ENCODE results near the gene YRDC. TPM values are rescaled to one million over a fixed set of nuclear protein-coding genes. Genes with fewer than 3 reads are reported as not detected.

The YRDC gene
- total and polyA plus RNA-seq, 2 of the 13 experiments (the other 11 are each of a cell fraction or from before 2014, with no cell fraction given), result 27.5 to 29.2 TPM

- Histone ChIP-seq H3K36me3 (replicated peaks in 1 of 2; ENCODE audit: control insufficient read depth in 1 of 2, insufficient read depth in 2 of 2, low read length in 2 of 2) (no peaks in the 10 kb centered on the region), H3K4me1 (ENCODE audit: insufficient read depth, low read length) (peaks cover 16% of the 10 kb centered on the region), H2AFZ (ENCODE audit: low read length) (no peak overlapping the region), H3K27me3 (ENCODE audit: control insufficient read depth in 1 of 2, insufficient read depth in 2 of 2, low read length in 2 of 2) (peaks cover 3 to 7% of the 10 kb centered on the region in 2 experiments; a peak in 2 of 5 replicates), H3K27ac (ENCODE audit: extremely low read length, insufficient read depth, low read length) (no peak overlapping the region), H3K4me2 (ENCODE audit: low read depth, low read length) (no peak overlapping the region), H3K9ac (ENCODE audit: insufficient read depth, low read depth, low read length) (no peak overlapping the region), H4K20me1 (ENCODE audit: insufficient read depth, low read length) (no peaks in the 10 kb centered on the region), H3K79me2 (ENCODE audit: insufficient read depth, low read length) (no peaks in the 10 kb centered on the region), H3K4me3 (replicated peaks in 1 of 3; ENCODE audit: insufficient read depth in 1 of 3, low read depth in 2 of 3, low read length in 3 of 3) (no peak overlapping the region), H3K9me3 (ENCODE audit: low read length) (no peaks in the 10 kb centered on the region)
- FAIRE-seq (no peak), ATAC-seq (peak; percentile 50; the same call in 2 of the 3 replicates), DNase-seq (ENCODE audit: low spot score) (no peak)
- TF ChIP-seq CTCF (CRISPR knock-in tag; IDR thresholded peaks at IDR 0.05) (peak; percentile 52), BCL6 (CRISPR knock-in tag; IDR thresholded peaks at IDR 0.05) (no peak), RAD21 (CRISPR knock-in tag; IDR thresholded peaks at IDR 0.05) (peak; percentile 15; the same call in 1 of the 2 replicates), STAG1 (CRISPR knock-in tag; IDR thresholded peaks at IDR 0.05) (peak; percentile 52)
- ChIA-PET POLR2A (no interaction called here), CTCF (ENCODE audit: low intra/inter-chr PET ratio, low total read pairs) (no interaction called here)
- WGBS (ENCODE audit: low lambda C conversion rate), result no CpG with 5 or more reads among the region's 3 CpGs
- in situ Hi-C loops (cut with HindIII; ENCODE audit: extremely low pct_ligation_motif_present, low pct_unique_long_range_greater_than_20kb) (no loop called here), intact Hi-C loops (cut with micrococcal nuclease; ENCODE audit: unreplicated experiment) (no loop called here)
- no TSS peak for BruUV-seq (replicated peaks)
Measured at GRCh38 chr1:37778654-37779053, 29.4 kb downstream of the YRDC start.

- H3K4me1 ChIP-seq (ENCODE audit: insufficient read depth, low read length), result peaks cover 16% of the 10 kb centered on the region
- in situ Hi-C loops (cut with HindIII; ENCODE audit: extremely low pct_ligation_motif_present, low pct_unique_long_range_greater_than_20kb) (no loop called here), intact Hi-C loops (cut with micrococcal nuclease; ENCODE audit: unreplicated experiment) (no loop called here)
- WGBS (ENCODE audit: low lambda C conversion rate), result 27% methylated on average over 4 of the region's 4 CpGs
- H3K9me3 ChIP-seq (ENCODE audit: low read length), result no peaks in the 10 kb centered on the region
- no TSS peak for BruUV-seq (replicated peaks)
- POLR2A ChIA-PET, result no interaction called here
- no peaks in the 10 kb centered on the region for H3K36me3 ChIP-seq (replicated peaks in 1 of 2; ENCODE audit: control insufficient read depth in 1 of 2, insufficient read depth in 2 of 2, low read length in 2 of 2)
- H2AFZ ChIP-seq (ENCODE audit: low read length), result no peak overlapping the region
- no peak for FAIRE-seq
- H3K79me2 ChIP-seq (ENCODE audit: insufficient read depth, low read length), result no peaks in the 10 kb centered on the region
- no peaks in the 10 kb centered on the region for H4K20me1 ChIP-seq (ENCODE audit: insufficient read depth, low read length)
- H3K4me3 ChIP-seq (replicated peaks in 1 of 3; ENCODE audit: insufficient read depth in 1 of 3, low read depth in 2 of 3, low read length in 3 of 3), result no peak overlapping the region
- peaks cover 3% of the 10 kb centered on the region in 2 experiments; a peak in 2 of 5 replicates for H3K27me3 ChIP-seq (ENCODE audit: control insufficient read depth in 1 of 2, insufficient read depth in 2 of 2, low read length in 2 of 2)
- peak; percentile 40 for ATAC-seq
- H3K4me2 ChIP-seq (ENCODE audit: low read depth, low read length), result no peak overlapping the region
- CTCF ChIA-PET (ENCODE audit: low intra/inter-chr PET ratio, low total read pairs), result no interaction called here
- no peak overlapping the region for H3K27ac ChIP-seq (ENCODE audit: extremely low read length, insufficient read depth, low read length)
- no peak overlapping the region for H3K9ac ChIP-seq (ENCODE audit: insufficient read depth, low read depth, low read length)
- no peak for DNase-seq (ENCODE audit: low spot score)
- TF ChIP-seq ZNF703 (CRISPR knock-in tag; IDR thresholded peaks at IDR 0.05; ENCODE audit: borderline replicate concordance) (no peak), ZGPAT (CRISPR knock-in tag; IDR thresholded peaks at IDR 0.05) (no peak), CENPX (CRISPR knock-in tag; IDR thresholded peaks at IDR 0.05) (no peak), ZNF143 (CRISPR knock-in tag; IDR thresholded peaks at IDR 0.05) (no peak), ZNF326 (CRISPR knock-in tag; IDR thresholded peaks at IDR 0.05; ENCODE audit: borderline replicate concordance) (no peak), ZNF570 (CRISPR knock-in tag; IDR thresholded peaks at IDR 0.05; ENCODE audit: borderline replicate concordance) (no peak), ZBTB8A (CRISPR knock-in tag; IDR thresholded peaks at IDR 0.05; ENCODE audit: borderline replicate concordance, low read depth) (no peak), EED (CRISPR knock-in tag; IDR thresholded peaks at IDR 0.05) (no peak), TCF7 (IDR thresholded peaks at IDR 0.05; ENCODE audit: low read depth) (no peak)
Measured at GRCh38 chr1:37776946-37777516, 31.0 kb downstream of the YRDC start.

Data from HepG2 (cell line).